Coronary artery (tissue), 2 donors: ENCODE data around the gene RPL10.

Experiments used
- DNase-seq: peaks from one replicate; pipeline ENCODE4 v3.0.0-alpha.2; 2017; ENCODE audit warnings: low spot score
- H3K27ac ChIP-seq, 2 donors: fragments of 200-600 bp; sonication (generic); one replicate each; pipeline ENCODE4 v1.5.1; 2016 to 2019
- H3K4me3 ChIP-seq: fragments of 200-600 bp; sonication (generic); 2 replicates; pipeline ENCODE4 v1.5.1; 2016; ENCODE audit warnings: mild to moderate bottlenecking, moderate library complexity
- CTCF ChIP-seq: fragments of 200-600 bp; sonication (generic); IDR thresholded peaks from one replicate; pipeline ENCODE4 v1.5.1; 2019; ENCODE audit warnings: antibody characterized with exemption

The RPL10 gene

GRCh38 chrX:154379569-154379951, 18.6 kb upstream of the RPL10 start:
- TF ChIP-seq CTCF, result no peak
- DNase-seq, result no peak
- Histone ChIP-seq H3K4me3 (peak overlapping the region; percentile 93), H3K27ac (peak overlapping the region; percentile 97 to 99)

- no peak for DNase-seq
- Histone ChIP-seq H3K4me3 (peak overlapping the region; percentile 93), H3K27ac (peak overlapping the region; percentile 97 to 99)
- no peak for TF ChIP-seq CTCF
These were observed 18.0 kb upstream of the RPL10 start for GRCh38 chrX:154380153-154380552.

GRCh38 chrX:154380787-154381186, 17.4 kb upstream of the RPL10 start:
- DNase-seq, result no peak
- H3K4me3 ChIP-seq, result peak overlapping the region; percentile 93
- no peak for TF ChIP-seq CTCF
- H3K27ac ChIP-seq, result peak overlapping the region; percentile 97 to 99

- Histone ChIP-seq H3K4me3 (no peak overlapping the region), H3K27ac (no peak overlapping the region)
- no peak for DNase-seq
- TF ChIP-seq CTCF, result no peak
These were observed 16.9 kb upstream of the RPL10 start for GRCh38 chrX:154381271-154381670.

- Histone ChIP-seq H3K4me3 (no peak overlapping the region), H3K27ac (no peak overlapping the region)
- TF ChIP-seq CTCF, result no peak
- no peak for DNase-seq
These were observed 15.6 kb upstream of the RPL10 start for GRCh38 chrX:154382483-154383069.

- Histone ChIP-seq H3K27ac (peak overlapping the region in 1 of 2 donors; percentile 22), H3K4me3 (no peak overlapping the region)
- no peak for DNase-seq
- TF ChIP-seq CTCF, result no peak
These were observed 14.6 kb upstream of the RPL10 start for GRCh38 chrX:154383359-154384283.
